ENCODE measurements around the gene STX10. TPM values are rescaled to one million over a fixed set of nuclear protein-coding genes. Genes with fewer than 3 reads are reported as not detected.

Gene STX10
- total and polyA plus RNA-seq, 9 of the 15 experiments (the other 6 are each of a cell fraction or from before 2014, with no cell fraction given), result 0.51 to 66.3 (median 31.0) TPM

- TF ChIP-seq, protein P1, sequence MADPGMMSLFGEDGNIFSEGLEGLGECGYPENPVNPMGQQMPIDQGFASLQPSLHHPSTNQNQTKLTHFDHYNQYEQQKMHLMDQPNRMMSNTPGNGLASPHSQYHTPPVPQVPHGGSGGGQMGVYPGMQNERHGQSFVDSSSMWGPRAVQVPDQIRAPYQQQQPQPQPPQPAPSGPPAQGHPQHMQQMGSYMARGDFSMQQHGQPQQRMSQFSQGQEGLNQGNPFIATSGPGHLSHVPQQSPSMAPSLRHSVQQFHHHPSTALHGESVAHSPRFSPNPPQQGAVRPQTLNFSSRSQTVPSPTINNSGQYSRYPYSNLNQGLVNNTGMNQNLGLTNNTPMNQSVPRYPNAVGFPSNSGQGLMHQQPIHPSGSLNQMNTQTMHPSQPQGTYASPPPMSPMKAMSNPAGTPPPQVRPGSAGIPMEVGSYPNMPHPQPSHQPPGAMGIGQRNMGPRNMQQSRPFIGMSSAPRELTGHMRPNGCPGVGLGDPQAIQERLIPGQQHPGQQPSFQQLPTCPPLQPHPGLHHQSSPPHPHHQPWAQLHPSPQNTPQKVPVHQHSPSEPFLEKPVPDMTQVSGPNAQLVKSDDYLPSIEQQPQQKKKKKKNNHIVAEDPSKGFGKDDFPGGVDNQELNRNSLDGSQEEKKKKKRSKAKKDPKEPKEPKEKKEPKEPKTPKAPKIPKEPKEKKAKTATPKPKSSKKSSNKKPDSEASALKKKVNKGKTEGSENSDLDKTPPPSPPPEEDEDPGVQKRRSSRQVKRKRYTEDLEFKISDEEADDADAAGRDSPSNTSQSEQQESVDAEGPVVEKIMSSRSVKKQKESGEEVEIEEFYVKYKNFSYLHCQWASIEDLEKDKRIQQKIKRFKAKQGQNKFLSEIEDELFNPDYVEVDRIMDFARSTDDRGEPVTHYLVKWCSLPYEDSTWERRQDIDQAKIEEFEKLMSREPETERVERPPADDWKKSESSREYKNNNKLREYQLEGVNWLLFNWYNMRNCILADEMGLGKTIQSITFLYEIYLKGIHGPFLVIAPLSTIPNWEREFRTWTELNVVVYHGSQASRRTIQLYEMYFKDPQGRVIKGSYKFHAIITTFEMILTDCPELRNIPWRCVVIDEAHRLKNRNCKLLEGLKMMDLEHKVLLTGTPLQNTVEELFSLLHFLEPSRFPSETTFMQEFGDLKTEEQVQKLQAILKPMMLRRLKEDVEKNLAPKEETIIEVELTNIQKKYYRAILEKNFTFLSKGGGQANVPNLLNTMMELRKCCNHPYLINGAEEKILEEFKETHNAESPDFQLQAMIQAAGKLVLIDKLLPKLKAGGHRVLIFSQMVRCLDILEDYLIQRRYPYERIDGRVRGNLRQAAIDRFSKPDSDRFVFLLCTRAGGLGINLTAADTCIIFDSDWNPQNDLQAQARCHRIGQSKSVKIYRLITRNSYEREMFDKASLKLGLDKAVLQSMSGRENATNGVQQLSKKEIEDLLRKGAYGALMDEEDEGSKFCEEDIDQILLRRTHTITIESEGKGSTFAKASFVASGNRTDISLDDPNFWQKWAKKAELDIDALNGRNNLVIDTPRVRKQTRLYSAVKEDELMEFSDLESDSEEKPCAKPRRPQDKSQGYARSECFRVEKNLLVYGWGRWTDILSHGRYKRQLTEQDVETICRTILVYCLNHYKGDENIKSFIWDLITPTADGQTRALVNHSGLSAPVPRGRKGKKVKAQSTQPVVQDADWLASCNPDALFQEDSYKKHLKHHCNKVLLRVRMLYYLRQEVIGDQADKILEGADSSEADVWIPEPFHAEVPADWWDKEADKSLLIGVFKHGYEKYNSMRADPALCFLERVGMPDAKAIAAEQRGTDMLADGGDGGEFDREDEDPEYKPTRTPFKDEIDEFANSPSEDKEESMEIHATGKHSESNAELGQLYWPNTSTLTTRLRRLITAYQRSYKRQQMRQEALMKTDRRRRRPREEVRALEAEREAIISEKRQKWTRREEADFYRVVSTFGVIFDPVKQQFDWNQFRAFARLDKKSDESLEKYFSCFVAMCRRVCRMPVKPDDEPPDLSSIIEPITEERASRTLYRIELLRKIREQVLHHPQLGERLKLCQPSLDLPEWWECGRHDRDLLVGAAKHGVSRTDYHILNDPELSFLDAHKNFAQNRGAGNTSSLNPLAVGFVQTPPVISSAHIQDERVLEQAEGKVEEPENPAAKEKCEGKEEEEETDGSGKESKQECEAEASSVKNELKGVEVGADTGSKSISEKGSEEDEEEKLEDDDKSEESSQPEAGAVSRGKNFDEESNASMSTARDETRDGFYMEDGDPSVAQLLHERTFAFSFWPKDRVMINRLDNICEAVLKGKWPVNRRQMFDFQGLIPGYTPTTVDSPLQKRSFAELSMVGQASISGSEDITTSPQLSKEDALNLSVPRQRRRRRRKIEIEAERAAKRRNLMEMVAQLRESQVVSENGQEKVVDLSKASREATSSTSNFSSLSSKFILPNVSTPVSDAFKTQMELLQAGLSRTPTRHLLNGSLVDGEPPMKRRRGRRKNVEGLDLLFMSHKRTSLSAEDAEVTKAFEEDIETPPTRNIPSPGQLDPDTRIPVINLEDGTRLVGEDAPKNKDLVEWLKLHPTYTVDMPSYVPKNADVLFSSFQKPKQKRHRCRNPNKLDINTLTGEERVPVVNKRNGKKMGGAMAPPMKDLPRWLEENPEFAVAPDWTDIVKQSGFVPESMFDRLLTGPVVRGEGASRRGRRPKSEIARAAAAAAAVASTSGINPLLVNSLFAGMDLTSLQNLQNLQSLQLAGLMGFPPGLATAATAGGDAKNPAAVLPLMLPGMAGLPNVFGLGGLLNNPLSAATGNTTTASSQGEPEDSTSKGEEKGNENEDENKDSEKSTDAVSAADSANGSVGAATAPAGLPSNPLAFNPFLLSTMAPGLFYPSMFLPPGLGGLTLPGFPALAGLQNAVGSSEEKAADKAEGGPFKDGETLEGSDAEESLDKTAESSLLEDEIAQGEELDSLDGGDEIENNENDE (IDR thresholded peaks at IDR 0.05; ENCODE audit: low read depth, low read length), result no peak
- TF ChIP-seq HEY1 (CRISPR knock-in tag; IDR thresholded peaks at IDR 0.05; ENCODE audit: borderline replicate concordance) (0 out of 2 replicates have a peak, but pooled peaks have one; percentile 53), MXI1 (IDR thresholded peaks at IDR 0.05; ENCODE audit: low read depth, low read length) (peak; percentile 57), NR2C2 (CRISPR knock-in tag; IDR thresholded peaks at IDR 0.05) (no peak), NR2C2 (tag; IDR thresholded peaks at IDR 0.05) (no peak), TBP (optimal IDR thresholded peaks at IDR 0.05; ENCODE audit: low read depth, low read length) (no peak), ZNF740 (CRISPR knock-in tag; IDR thresholded peaks at IDR 0.05) (no peak), ZNF740 (tag; IDR thresholded peaks at IDR 0.05) (no peak), RFX7 (CRISPR knock-in tag; IDR thresholded peaks at IDR 0.05) (no peak), ZNF512 (tag; IDR thresholded peaks at IDR 0.05) (no peak), HDAC2 (IDR thresholded peaks at IDR 0.05) (peak; percentile 96), ZNF830 (CRISPR knock-in tag; IDR thresholded peaks at IDR 0.05) (no peak)
- TF ChIP-seq, protein P2, sequence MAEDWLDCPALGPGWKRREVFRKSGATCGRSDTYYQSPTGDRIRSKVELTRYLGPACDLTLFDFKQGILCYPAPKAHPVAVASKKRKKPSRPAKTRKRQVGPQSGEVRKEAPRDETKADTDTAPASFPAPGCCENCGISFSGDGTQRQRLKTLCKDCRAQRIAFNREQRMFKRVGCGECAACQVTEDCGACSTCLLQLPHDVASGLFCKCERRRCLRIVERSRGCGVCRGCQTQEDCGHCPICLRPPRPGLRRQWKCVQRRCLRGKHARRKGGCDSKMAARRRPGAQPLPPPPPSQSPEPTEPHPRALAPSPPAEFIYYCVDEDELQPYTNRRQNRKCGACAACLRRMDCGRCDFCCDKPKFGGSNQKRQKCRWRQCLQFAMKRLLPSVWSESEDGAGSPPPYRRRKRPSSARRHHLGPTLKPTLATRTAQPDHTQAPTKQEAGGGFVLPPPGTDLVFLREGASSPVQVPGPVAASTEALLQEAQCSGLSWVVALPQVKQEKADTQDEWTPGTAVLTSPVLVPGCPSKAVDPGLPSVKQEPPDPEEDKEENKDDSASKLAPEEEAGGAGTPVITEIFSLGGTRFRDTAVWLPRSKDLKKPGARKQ (CRISPR knock-in tag; IDR thresholded peaks at IDR 0.05), result no peak
Measured at GRCh38 chr19:13154911-13155471, 4.8 kb upstream of the STX10 start (continued).

All from K562 (cell line).